ENCODE data around the gene JAG2. TPM values are rescaled to one million over a fixed set of nuclear protein-coding genes. Genes with fewer than 3 reads are reported as not detected.

JAG2 gene
- total RNA-seq, 4 donors from 2014 or later: 7.6 to 27.4 (median 11.9) TPM

GRCh38 chr14:105213361-105213760 is 44.8 kb upstream of the JAG2 start:
- no peak for DNase-seq
- Histone ChIP-seq H3K27ac (no peak overlapping the region), H3K27me3 (no peaks in the 10 kb centered on the region), H3K4me3 (no peak overlapping the region), H3K4me1 (no peaks in the 10 kb centered on the region), H3K36me3 (no peaks in the 10 kb centered on the region), H3K9me3 (no peaks in the 10 kb centered on the region)
- no peak for TF ChIP-seq CTCF (IDR thresholded peaks at IDR 0.05)
- no peak for TF ChIP-seq POLR2A (IDR thresholded peaks at IDR 0.05)
- intact Hi-C loops (cut with DNase I; ENCODE audit: low total_unique reads): no loop called here

GRCh38 chr14:105212541-105213300 is 44.1 kb upstream of the JAG2 start:
- no peaks in the 10 kb centered on the region for H3K36me3 ChIP-seq

GRCh38 chr14:105211758-105212089 is 43.1 kb upstream of the JAG2 start:
- Histone ChIP-seq H3K9me3 (no peaks in the 10 kb centered on the region), H3K4me3 (no peak overlapping the region), H3K27me3 (no peaks in the 10 kb centered on the region), H3K36me3 (no peaks in the 10 kb centered on the region), H3K4me1 (no peaks in the 10 kb centered on the region), H3K27ac (no peak overlapping the region)
- intact Hi-C loops (cut with DNase I; ENCODE audit: low total_unique reads): no loop called here
- DNase-seq: no peak
- no peak for TF ChIP-seq POLR2A (IDR thresholded peaks at IDR 0.05)
- no peak for TF ChIP-seq CTCF (IDR thresholded peaks at IDR 0.05)

More at GRCh38 chr14:105212541-105213300, 44.1 kb upstream of the JAG2 start:
- Histone ChIP-seq H3K27me3 (no peaks in the 10 kb centered on the region), H3K27ac (no peak overlapping the region), H3K4me3 (no peak overlapping the region), H3K4me1 (no peaks in the 10 kb centered on the region), H3K9me3 (no peaks in the 10 kb centered on the region)
- intact Hi-C loops (cut with DNase I; ENCODE audit: low total_unique reads): no loop called here
- no peak for DNase-seq
- TF ChIP-seq POLR2A (IDR thresholded peaks at IDR 0.05): no peak

- no peaks in the 10 kb centered on the region for H3K36me3 ChIP-seq
- no peaks in the 10 kb centered on the region for H3K27me3 ChIP-seq
- H3K4me1 ChIP-seq: no peaks in the 10 kb centered on the region
- intact Hi-C loops (cut with DNase I; ENCODE audit: low total_unique reads): no loop called here
- no peaks in the 10 kb centered on the region for H3K9me3 ChIP-seq
- TF ChIP-seq POLR2A (IDR thresholded peaks at IDR 0.05) (no peak), CTCF (IDR thresholded peaks at IDR 0.05) (no peak)
- no peak for DNase-seq
- H3K27ac ChIP-seq: no peak overlapping the region
- no peak overlapping the region for H3K4me3 ChIP-seq
Observed at GRCh38 chr14:105211086-105211757, 42.6 kb upstream of the JAG2 start.

GRCh38 chr14:105210266-105211025 is 41.9 kb upstream of the JAG2 start:
- H3K4me1 ChIP-seq: peaks cover 0 to 2% of the 10 kb centered on the region in 2 donors
- no peaks in the 10 kb centered on the region for H3K9me3 ChIP-seq
- no peak overlapping the region for H3K27ac ChIP-seq
- H3K27me3 ChIP-seq: no peaks in the 10 kb centered on the region
- intact Hi-C loops (cut with DNase I; ENCODE audit: low total_unique reads): no loop called here
- no peak overlapping the region for H3K4me3 ChIP-seq
- TF ChIP-seq POLR2A (IDR thresholded peaks at IDR 0.05) (no peak), CTCF (IDR thresholded peaks at IDR 0.05) (no peak)
- H3K36me3 ChIP-seq: no peaks in the 10 kb centered on the region
- DNase-seq: no peak
